Germinal center (tissue), 1 donor: ENCODE results near the gene MERTK.
"Not testable (repeated sequence)": the region's sequence is repeated elsewhere in the genome, so short reads cannot be mapped to it uniquely, and the experiment has no call there.

Experiments
- DNase-seq: peaks from one replicate; pipeline ENCODE4 v3.0.0; 2012; ENCODE audit warnings: mixed read lengths, low spot score

Gene MERTK

GRCh38 chr2:111945444-111946293 lies 47.3 kb downstream of the MERTK start:
- no peak for DNase-seq

- no peak for DNase-seq
These were observed 48.1 kb downstream of the MERTK start for GRCh38 chr2:111946294-111947114.

GRCh38 chr2:111947219-111947618 lies 48.8 kb downstream of the MERTK start:
- no peak for DNase-seq

- DNase-seq: no peak
These were observed 50.4 kb downstream of the MERTK start for GRCh38 chr2:111948832-111949231.

GRCh38 chr2:111950236-111950635 lies 51.8 kb downstream of the MERTK start:
- no peak for DNase-seq

GRCh38 chr2:111951486-111951885 lies 53.1 kb downstream of the MERTK start:
- no peak for DNase-seq

GRCh38 chr2:111952871-111953452 lies 54.6 kb downstream of the MERTK start:
- no peak for DNase-seq

- DNase-seq: no peak
These were observed 56.4 kb downstream of the MERTK start for GRCh38 chr2:111954602-111955332.

- no peak for DNase-seq
These were observed 59.5 kb downstream of the MERTK start for GRCh38 chr2:111957872-111958354.

GRCh38 chr2:111958901-111959300 lies 60.5 kb downstream of the MERTK start:
- DNase-seq: no peak

GRCh38 chr2:111961663-111962062 lies 63.3 kb downstream of the MERTK start:
- no peak for DNase-seq

GRCh38 chr2:111963086-111963485 lies 64.7 kb downstream of the MERTK start:
- not testable (repeated sequence) for DNase-seq

GRCh38 chr2:111963508-111963907 lies 65.1 kb downstream of the MERTK start:
- not testable (repeated sequence) for DNase-seq

GRCh38 chr2:111965062-111965461 lies 66.7 kb downstream of the MERTK start:
- DNase-seq: no peak

- no peak for DNase-seq
These were observed 67.8 kb downstream of the MERTK start for GRCh38 chr2:111966241-111966640.

- no peak for DNase-seq
These were observed 68.6 kb downstream of the MERTK start for GRCh38 chr2:111967018-111967417.

- DNase-seq: no peak
These were observed 72.0 kb downstream of the MERTK start for GRCh38 chr2:111970453-111970852.

GRCh38 chr2:111972955-111973565 lies 74.7 kb downstream of the MERTK start:
- DNase-seq: no peak

GRCh38 chr2:111973701-111974100 lies 75.3 kb downstream of the MERTK start:
- DNase-seq: no peak

GRCh38 chr2:111975053-111975552 lies 76.7 kb downstream of the MERTK start:
- no peak for DNase-seq

GRCh38 chr2:111975819-111976218 lies 77.4 kb downstream of the MERTK start:
- DNase-seq: no peak
